Peyer's patch (tissue), 4 donors: ENCODE data around the gene SLC1A2.

Experiments used
- CTCF ChIP-seq, 6 experiments: fragments of 450-650 bp in 4 of 6; fragments of 200-600 bp in 2 of 6; sonication (generic) in 1 of 6; IDR thresholded peaks; one replicate each; pipeline ENCODE4 v1.5.1; 2017 to 2019; ENCODE audit warnings: antibody characterized with exemption in 6 of 6, mild to moderate bottlenecking in 3 of 6, moderate library complexity in 1 of 6
- POLR2A ChIP-seq, 2 donors: fragments of 450-650 bp; IDR thresholded peaks; one replicate each; pipeline ENCODE4 v1.5.1; 2017; ENCODE audit warnings: antibody characterized with exemption in 2 of 2, mild to moderate bottlenecking in 2 of 2, moderate library complexity in 2 of 2

DNA sequence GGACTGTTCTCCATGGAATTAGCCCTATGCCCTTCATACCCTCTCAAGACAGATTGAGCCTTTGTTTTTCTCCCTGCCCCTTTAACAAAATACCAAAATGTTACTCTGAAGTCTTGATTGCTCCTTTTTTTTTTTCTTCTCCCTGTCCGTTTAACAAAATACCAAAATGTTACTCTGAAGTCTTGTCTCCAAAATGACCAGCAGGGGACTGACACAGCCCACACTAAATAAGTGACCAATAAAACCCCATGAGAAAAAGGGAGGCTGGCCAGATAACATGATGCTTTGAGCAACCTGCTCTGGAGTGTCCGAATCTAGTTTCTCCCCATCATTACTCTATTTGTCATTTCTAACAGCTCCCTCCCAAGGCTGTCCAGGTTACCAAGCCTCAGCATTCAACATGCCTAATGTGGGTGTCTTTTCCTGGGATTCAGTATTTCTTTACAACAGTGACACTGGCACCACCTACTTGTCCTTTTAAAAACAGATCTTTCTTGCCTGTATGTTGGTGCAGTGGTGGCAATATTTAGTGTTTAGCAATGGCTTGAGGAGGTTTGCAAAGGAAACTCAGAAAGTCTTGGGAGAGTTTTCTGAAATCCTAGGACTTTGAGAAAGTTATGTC is 42.7 kb upstream of the SLC1A2 start:
- no peak for TF ChIP-seq CTCF (IDR thresholded peaks at IDR 0.05)
- TF ChIP-seq POLR2A (IDR thresholded peaks at IDR 0.05), result no peak
